Prostate gland (tissue), 2 donors: Measurements from ENCODE around the gene VWA8.

Experiments
- CTCF ChIP-seq, 4 experiments: fragments of 200-600 bp in 2 of 4; fragments of 450-650 bp in 2 of 4; sonication (generic) in 2 of 4; IDR thresholded peaks; 1 replicate in 3 of 4; 2 replicates in 1 of 4; pipeline ENCODE4 v1.5.1; 2016 to 2019; ENCODE audit warnings: antibody characterized with exemption in 4 of 4, mild to moderate bottlenecking in 2 of 4, moderate library complexity in 2 of 4
- POLR2A ChIP-seq: fragments of 450-650 bp; IDR thresholded peaks from one replicate; pipeline ENCODE4 v1.6.1; 2016; ENCODE audit warnings: antibody characterized with exemption, mild to moderate bottlenecking
- POLR2AphosphoS5 ChIP-seq: sonication (generic); formaldehyde crosslinking; IDR thresholded peaks from one replicate; pipeline ENCODE4 v1.6.1; 2017; ENCODE audit warnings: antibody characterized with exemption

- TF ChIP-seq CTCF (IDR thresholded peaks at IDR 0.05) (no peak), POLR2A (no peak), POLR2AphosphoS5 (no peak)
Observed at GRCh38 chr13:41621716-41622431, 339.0 kb downstream of the VWA8 start.
